H1 (cell line): ENCODE measurements around the gene SCMH1. TPM values are rescaled to one million over a fixed set of nuclear protein-coding genes. Genes with fewer than 3 reads are reported as not detected.

Experiments
- CTCF ChIA-PET: fragments of 300-600 bp; sonication (Branson Sonifier 250); formaldehyde crosslinking; loops from one replicate; lab custom pipeline; 2021; ENCODE audit not compliant: partially characterized antibody; lab: Charles Lee
- POLR2A ChIA-PET: fragments of 300-600 bp; sonication (Branson Sonifier 250); formaldehyde crosslinking; loops from one replicate; lab custom pipeline; 2021; ENCODE audit warnings: inconsistent platforms; ENCODE audit not compliant: partially characterized antibody; lab: Charles Lee
- DNase-seq, 2 experiments: peaks; one replicate each; pipeline versions ENCODE4 v3.0.0 to v3.0.0-alpha.2; 2010 to 2022; ENCODE audit warnings: low spot score in 2 of 2, low read depth in 1 of 2, mixed read lengths in 1 of 2
- FAIRE-seq: peaks from 2 replicates; lab custom pipeline; 2011; peaks lifted over from hg19 to GRCh38; lab: Jason Lieb, UNC
- H2AFZ ChIP-seq: 2 replicates; pipeline ENCODE4 v1.8.1; 2012; ENCODE audit warnings: low read length, inconsistent platforms
- H2AK5ac ChIP-seq: 2 replicates; pipeline ENCODE4 v1.6.1; 2013; ENCODE audit warnings: low read depth, low read length
- H2BK120ac ChIP-seq: replicated peaks from 2 replicates; pipeline ENCODE3; 2013; ENCODE audit warnings: low read depth, low read length, inconsistent platforms
- H2BK12ac ChIP-seq: 2 replicates; pipeline ENCODE4 v1.6.1; 2013; ENCODE audit warnings: low read depth, low read length
- H2BK15ac ChIP-seq: 2 replicates; pipeline ENCODE4 v1.6.1; 2013; ENCODE audit warnings: low read length
- H2BK20ac ChIP-seq: 2 replicates; pipeline ENCODE4 v1.6.1; 2013; ENCODE audit warnings: low read length
- H2BK5ac ChIP-seq: 2 replicates; pipeline ENCODE4 v1.6.1; 2013; ENCODE audit warnings: low read depth, low read length
- H3K14ac ChIP-seq: 2 replicates; pipeline ENCODE4 v1.6.1; 2013; ENCODE audit warnings: inconsistent platforms; ENCODE audit not compliant: insufficient read length
- H3K18ac ChIP-seq: 2 replicates; pipeline ENCODE4 v1.6.1; 2013; ENCODE audit warnings: low read length; ENCODE audit errors: extremely low read depth
- H3K23ac ChIP-seq: 2 replicates; pipeline ENCODE4 v1.6.1; 2013; ENCODE audit warnings: inconsistent platforms; ENCODE audit not compliant: insufficient read length
- H3K23me2 ChIP-seq: 2 replicates; pipeline ENCODE4 v1.6.1; 2013; ENCODE audit warnings: low read depth, low read length
- H3K27ac ChIP-seq: 2 replicates; pipeline ENCODE4 v1.6.1; 2011; ENCODE audit warnings: low read depth, low read length, inconsistent platforms
- H3K27me3 ChIP-seq, 4 experiments: replicated peaks in 1 of 4; 1 replicate in 1 of 4; 2 replicates in 3 of 4; pipeline versions ENCODE4 v1.6.1 to v1.8.1; 2011 to 2013; ENCODE audit warnings: low read length in 3 of 4, mild to moderate bottlenecking in 3 of 4, inconsistent platforms in 2 of 4, mixed read lengths in 2 of 4, moderate library complexity in 1 of 4; ENCODE audit not compliant: control insufficient read depth in 3 of 4, insufficient read depth in 3 of 4; ENCODE audit errors: extremely low read depth in 1 of 4
- H3K36me3 ChIP-seq, 4 experiments: 2 replicates each; pipeline versions ENCODE4 v1.6.1 to v1.8.1; 2011 to 2013; ENCODE audit warnings: mild to moderate bottlenecking in 4 of 4, low read length in 3 of 4, moderate library complexity in 2 of 4, control low read depth in 1 of 4, inconsistent platforms in 1 of 4; ENCODE audit not compliant: insufficient read depth in 4 of 4, control insufficient read depth in 2 of 4
- H3K4ac ChIP-seq: replicated peaks from 2 replicates; pipeline ENCODE3; 2013; ENCODE audit warnings: low read length, low read depth, mixed read lengths, inconsistent platforms; ENCODE audit not compliant: insufficient read length
- H3K4me1 ChIP-seq, 4 experiments: replicated peaks in 1 of 4; 1 replicate in 1 of 4; 2 replicates in 3 of 4; pipeline versions ENCODE4 v1.6.1 to v1.8.1; 2011 to 2013; ENCODE audit warnings: low read length in 3 of 4, inconsistent platforms in 2 of 4, mixed read lengths in 1 of 4; ENCODE audit not compliant: insufficient read depth in 4 of 4, control insufficient read depth in 3 of 4
- H3K4me2 ChIP-seq, 2 experiments: 2 replicates each; pipeline versions ENCODE4 v1.6.1 to v1.8.1; 2011 to 2013; ENCODE audit warnings: low read depth in 2 of 2, low read length in 2 of 2, control low read depth in 1 of 2, inconsistent platforms in 1 of 2, mild to moderate bottlenecking in 1 of 2; ENCODE audit not compliant: insufficient read depth in 1 of 2
- H3K4me3 ChIP-seq, 4 experiments: fragments of 200-600, 300-600 bp in 1 of 4; sonication (generic), shearing (Covaris generic), sonication (Bioruptor Twin) in 1 of 4; 2 replicates each; pipeline versions ENCODE4 v1.5.1 to v1.8.1; 2011 to 2016; ENCODE audit warnings: low read length in 4 of 4, low read depth in 3 of 4, control low read depth in 2 of 4, inconsistent platforms in 2 of 4, mild to moderate bottlenecking in 2 of 4, mixed read lengths in 1 of 4, moderate library complexity in 1 of 4; ENCODE audit not compliant: insufficient read depth in 2 of 4; ENCODE audit errors: extremely low read depth in 1 of 4
- H3K56ac ChIP-seq: replicated peaks from 2 replicates; pipeline ENCODE3; 2013; ENCODE audit warnings: low read depth, mild to moderate bottlenecking, mixed read lengths, low read length, inconsistent platforms; ENCODE audit not compliant: insufficient read length
- H3K79me1 ChIP-seq: 2 replicates; pipeline ENCODE4 v1.6.1; 2013; ENCODE audit warnings: low read depth, low read length, control low read depth
- H3K79me2 ChIP-seq, 2 experiments: 2 replicates each; pipeline versions ENCODE4 v1.6.1 to v1.8.1; 2012 to 2013; ENCODE audit warnings: low read length in 2 of 2, mild to moderate bottlenecking in 2 of 2, inconsistent platforms in 1 of 2; ENCODE audit not compliant: insufficient read depth in 2 of 2, control insufficient read depth in 1 of 2
- H3K9ac ChIP-seq, 4 experiments: replicated peaks in 1 of 4; 1 replicate in 1 of 4; 2 replicates in 3 of 4; pipeline versions ENCODE4 v1.6.1 to v1.8.1; 2011 to 2013; ENCODE audit warnings: low read depth in 3 of 4, low read length in 3 of 4, control low read depth in 2 of 4, mild to moderate bottlenecking in 2 of 4, moderate library complexity in 2 of 4, inconsistent platforms in 1 of 4; ENCODE audit errors: extremely low read depth in 1 of 4
- H3K9me3 ChIP-seq, 2 experiments: 2 replicates each; pipeline versions ENCODE4 v1.6.1 to v1.8.1; 2012 to 2013; ENCODE audit warnings: mild to moderate bottlenecking in 2 of 2, moderate library complexity in 2 of 2, control low read depth in 1 of 2, inconsistent platforms in 1 of 2, low read depth in 1 of 2, low read length in 1 of 2, mixed read lengths in 1 of 2; ENCODE audit not compliant: insufficient read depth in 2 of 2
- H4K20me1 ChIP-seq, 2 experiments: replicated peaks in 1 of 2; 2 replicates each; pipeline versions ENCODE3 to v1.8.1; 2011 to 2013; ENCODE audit warnings: inconsistent platforms in 2 of 2, low read length in 2 of 2, mild to moderate bottlenecking in 1 of 2; ENCODE audit not compliant: insufficient read depth in 2 of 2, control insufficient read depth in 1 of 2
- H4K5ac ChIP-seq: 2 replicates; pipeline ENCODE4 v1.6.1; 2013; ENCODE audit warnings: low read length, low read depth, mixed read lengths, inconsistent platforms; ENCODE audit not compliant: insufficient read length
- H4K8ac ChIP-seq: 2 replicates; pipeline ENCODE4 v1.8.0; 2013; ENCODE audit warnings: mild to moderate bottlenecking, moderate library complexity, low read length, inconsistent platforms; ENCODE audit not compliant: insufficient read depth; ENCODE audit errors: extremely low read depth
- H4K91ac ChIP-seq: replicated peaks from 2 replicates; pipeline ENCODE3; 2013; ENCODE audit warnings: low read length, mixed read lengths, inconsistent platforms; ENCODE audit not compliant: insufficient read length
- EP300 ChIP-seq, 2 experiments: IDR thresholded peaks; 1 replicate in 1 of 2; 2 replicates in 1 of 2; pipeline ENCODE4 v1.6.1; 2011 to 2012; ENCODE audit warnings: low read depth in 2 of 2, low read length in 2 of 2, mild to moderate bottlenecking in 2 of 2, borderline replicate concordance in 1 of 2, inconsistent platforms in 1 of 2, moderate library complexity in 1 of 2
- RFX5 ChIP-seq: IDR thresholded peaks from 2 replicates; pipeline ENCODE4 v1.6.1; 2011; ENCODE audit warnings: low read depth, low read length, improper control_type of control experiment, borderline replicate concordance
- SP4 ChIP-seq: IDR thresholded peaks from 2 replicates; pipeline ENCODE4 v1.6.1; 2012; ENCODE audit warnings: low read length, inconsistent platforms
- SUZ12 ChIP-seq: fragments of 200-600 bp; sonication (generic); IDR thresholded peaks from 2 replicates; pipeline ENCODE4 v1.6.1; 2012; ENCODE audit warnings: mild to moderate bottlenecking, inconsistent platforms, low read length, moderate library complexity, mixed read lengths
- TAF1 ChIP-seq: IDR thresholded peaks from 2 replicates; pipeline ENCODE4 v1.6.1; 2011; ENCODE audit warnings: mild to moderate bottlenecking, low read depth, low read length
- WGBS, 2 experiments: shearing (Covaris generic) in 1 of 2; methylation state at CpG; one replicate each; pipeline versions ENCODE4 v1.1.6 to v1.1.7; 2013 to 2015; ENCODE audit warnings: low lambda C conversion rate in 2 of 2, mixed read lengths in 2 of 2, inconsistent platforms in 1 of 2, low coverage in 1 of 2, missing lambda C conversion rate in 1 of 2; ENCODE audit not compliant: insufficient replicate concordance in 2 of 2, insufficient coverage in 1 of 2, insufficient read length in 1 of 2; ENCODE audit errors: extremely low coverage in 1 of 2, missing lambda C conversion rate in 1 of 2; 5-methylcytosine and 5-hydroxymethylcytosine counted together
- polyA plus RNA-seq, 7 experiments: library from polyadenylated mRNA; depleted of rRNA in 3 of 7; stranded (reverse) in 5 of 7; unstranded in 2 of 7; fragments of >200 nt in 5 of 7; fragments of 200-250 nt in 2 of 7; gene quantifications; 1 replicate in 5 of 7; 2 replicates in 1 of 7; 4 replicates in 1 of 7; pipeline versions ENCODE4 v1.2.1 to v1.2.3, GENCODE V29; 2011 to 2013; ENCODE audit warnings: missing spikeins in 2 of 7, mixed read lengths in 2 of 7
- total RNA-seq: library from RNA; stranded (reverse); fragmentation: NEBNext Ultra II Directional; extraction: Animal tissue kit (Norgen Biotek cat#: 25700); gene quantifications from 2 replicates; pipeline ENCODE4 v1.2.1, GENCODE V29; 2021

The SCMH1 gene
- total and polyA plus RNA-seq, 2 of the 8 experiments (the other 6 are each of a cell fraction or from before 2014, with no cell fraction given) = 16.6 to 30.7 TPM

GRCh38 chr1:41110736-41111135 is 131.4 kb downstream of the SCMH1 start:
- ChIA-PET POLR2A (no interaction called here), CTCF (interaction anchor here (4.9 kb wide), 1 partner anchor 12 kb away, joined by 14 read pairs; no protein-coding TSS in a partner anchor)
- H3K4me2 ChIP-seq = no peak overlapping the region
- H3K27me3 ChIP-seq = no peaks in the 10 kb centered on the region
- no peak overlapping the region for H2BK15ac ChIP-seq
- TF ChIP-seq SP4 (no peak), TAF1 (no peak), EP300 (IDR thresholded peaks at IDR 0.05; ENCODE audit: borderline replicate concordance in 1 of 2, low read depth in 2 of 2, low read length in 2 of 2) (no peak), RFX5 (no peak), SUZ12 (no peak)
- no peak overlapping the region for H2BK20ac ChIP-seq
- no peak overlapping the region for H2AK5ac ChIP-seq
- H3K4ac ChIP-seq = no peak overlapping the region
- H3K23ac ChIP-seq = no peak overlapping the region
- no peak overlapping the region for H2BK120ac ChIP-seq
- no peak for DNase-seq
- H3K9me3 ChIP-seq = no peaks in the 10 kb centered on the region
- H3K79me2 ChIP-seq = no peaks in the 10 kb centered on the region
- H3K14ac ChIP-seq = no peak overlapping the region
- no peaks in the 10 kb centered on the region for H3K79me1 ChIP-seq
- no peak overlapping the region for H3K56ac ChIP-seq
- H3K9ac ChIP-seq = no peak overlapping the region
- H2BK5ac ChIP-seq = no peak overlapping the region
- no peaks in the 10 kb centered on the region for H4K20me1 ChIP-seq
- no peak overlapping the region for H4K91ac ChIP-seq
- no peaks in the 10 kb centered on the region for H3K23me2 ChIP-seq
- H4K5ac ChIP-seq = no peak overlapping the region
- no peak overlapping the region for H2BK12ac ChIP-seq
- H3K36me3 ChIP-seq = peaks cover 0 to 2% (median 0%) of the 10 kb centered on the region in 4 experiments; a peak in 2 of 8 replicates
- H4K8ac ChIP-seq = no peak overlapping the region
- peaks cover 0 to 7% (median 0%) of the 10 kb centered on the region in 4 experiments; a peak in 1 of 7 replicates for H3K4me1 ChIP-seq
- no peak overlapping the region for H3K18ac ChIP-seq
- no peak overlapping the region for H3K4me3 ChIP-seq
- no peak overlapping the region for H2AFZ ChIP-seq
- no peak for FAIRE-seq
- no peak overlapping the region for H3K27ac ChIP-seq
- 87% methylated on average over 1 of the region's 1 CpG; no CpG with 5 or more reads in 1 of the 2 experiments for WGBS, 2 experiments
